GM06990 (cell line): ENCODE data around the gene LDB3.
"Not testable (repeated sequence)": the region's sequence is repeated elsewhere in the genome, so short reads cannot be mapped to it uniquely, and the experiment has no call there.

ENCODE experiments used
- DNase-seq: peaks from one replicate; pipeline ENCODE4 v3.0.0-alpha.2; 2011; ENCODE audit not compliant: insufficient read length; ENCODE audit errors: extremely low read depth
- H3K27me3 ChIP-seq: replicated peaks from 2 replicates; pipeline ENCODE4 v1.6.0; 2011; ENCODE audit warnings: low read length; ENCODE audit not compliant: control insufficient read depth, insufficient read depth
- H3K36me3 ChIP-seq: 2 replicates; pipeline ENCODE4 v1.5.1; 2011; ENCODE audit warnings: low read length; ENCODE audit not compliant: control insufficient read depth, insufficient read depth
- H3K4me3 ChIP-seq: replicated peaks from 2 replicates; pipeline ENCODE4 v1.5.1; 2011; ENCODE audit warnings: low read depth, mild to moderate bottlenecking, control low read depth, low read length
- CTCF ChIP-seq: IDR thresholded peaks from 2 replicates; pipeline ENCODE4 v1.5.1; 2011; ENCODE audit warnings: low read length, control low read depth, mild to moderate bottlenecking, inconsistent platforms; ENCODE audit not compliant: insufficient read depth, poor library complexity, severe bottlenecking

LDB3 gene

GRCh38 chr10:86644794-86645445 lies 23.4 kb upstream of the LDB3 start:
- TF ChIP-seq CTCF = no peak
- no peak overlapping the region for H3K4me3 ChIP-seq
- H3K27me3 ChIP-seq = no peaks in the 10 kb centered on the region; the same call in 1 of the 2 replicates
- H3K36me3 ChIP-seq = no peaks in the 10 kb centered on the region
- no peak for DNase-seq

DNA sequence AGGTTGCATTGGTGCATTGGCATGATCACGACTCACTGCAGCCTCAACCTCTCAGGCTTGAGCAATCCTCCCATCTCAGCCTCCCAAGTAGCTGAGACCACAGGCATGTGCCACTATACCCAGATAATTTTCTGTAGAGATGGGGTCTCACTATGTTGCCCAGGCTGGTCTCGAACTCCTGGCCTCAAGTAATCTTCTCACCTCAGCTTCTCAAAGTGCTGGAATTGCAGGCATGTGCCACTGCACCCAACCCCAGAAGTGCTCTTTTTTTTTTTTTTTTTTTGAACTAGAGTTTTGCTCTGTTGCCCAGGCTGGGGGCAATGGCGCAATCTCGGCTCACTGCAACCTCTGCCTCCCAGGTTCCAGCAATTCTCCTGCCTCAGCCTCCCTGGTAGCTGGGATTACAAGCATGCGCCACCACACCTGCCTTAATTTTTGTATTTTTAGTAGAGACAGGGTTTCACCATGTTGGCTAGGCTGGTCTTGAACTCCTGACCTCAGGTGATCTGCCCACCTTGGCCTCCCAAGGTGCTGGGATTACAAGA lies 22.6 kb upstream of the LDB3 start:
- H3K36me3 ChIP-seq, H3K4me3 ChIP-seq, H3K27me3 ChIP-seq, DNase-seq: not testable (repeated sequence)

DNA sequence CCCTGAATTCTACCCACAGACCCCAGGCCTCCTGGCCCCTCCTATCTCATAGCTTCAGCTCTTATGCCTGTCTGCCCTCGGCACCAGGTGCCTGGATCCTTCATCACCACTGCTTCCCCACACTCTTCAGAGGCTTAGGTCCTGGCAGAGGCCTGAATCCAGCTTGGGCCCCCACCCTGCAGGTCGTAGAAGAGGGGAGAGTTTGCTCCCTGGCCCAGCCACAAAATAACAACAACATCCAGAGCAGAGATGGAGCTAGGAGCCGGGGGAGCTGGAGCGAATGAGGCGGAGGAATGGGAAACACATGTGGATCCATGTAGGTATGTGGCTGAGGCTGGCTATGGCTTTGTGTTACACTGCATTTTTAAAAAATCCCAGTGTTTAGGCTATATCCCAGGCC lies 21.8 kb upstream of the LDB3 start:
- Histone ChIP-seq H3K36me3 (no peaks in the 10 kb centered on the region), H3K4me3 (no peak overlapping the region), H3K27me3 (peaks cover 1% of the 10 kb centered on the region)
- no peak for TF ChIP-seq CTCF
- DNase-seq = no peak

- TF ChIP-seq CTCF = no peak
- no peaks in the 10 kb centered on the region for H3K36me3 ChIP-seq
- H3K4me3 ChIP-seq = no peak overlapping the region
- no peak for DNase-seq
- peaks cover 1% of the 10 kb centered on the region for H3K27me3 ChIP-seq
These were observed 21.4 kb upstream of the LDB3 start for GRCh38 chr10:86646933-86647332.

GRCh38 chr10:86647773-86648703 lies 20.3 kb upstream of the LDB3 start:
- DNase-seq = no peak
- H3K36me3 ChIP-seq = no peaks in the 10 kb centered on the region
- peaks cover 1% of the 10 kb centered on the region for H3K27me3 ChIP-seq

More at GRCh38 chr10:86647773-86648703, 20.3 kb upstream of the LDB3 start:
- TF ChIP-seq CTCF = no peak
- no peak overlapping the region for H3K4me3 ChIP-seq
